Activated CD4-positive, alpha-beta T cell treated with anti-CD3 and anti-CD28 coated beads, Interleukin-2, Interleukin-4, amounts not matched to agents 100 ng/mL and 50 ng/mL, durations not matched to agents 16 hours and 8 hours (primary cell): ENCODE measurements around the gene ZNF184.
"Not testable (repeated sequence)": the region's sequence is repeated elsewhere in the genome, so short reads cannot be mapped to it uniquely, and the experiment has no call there.

Source experiments
- DNase-seq: peaks from one replicate; pipeline ENCODE4 v3.0.0-alpha.2; 2020; ENCODE audit warnings: low spot score

Gene ZNF184

GRCh38 chr6:27424851-27425250 lies 48.1 kb downstream of the ZNF184 start:
- DNase-seq, result not testable (repeated sequence)

GRCh38 chr6:27422651-27423332 lies 50.1 kb downstream of the ZNF184 start:
- no peak for DNase-seq

- no peak for DNase-seq
Observed at GRCh38 chr6:27419363-27419762, 53.5 kb downstream of the ZNF184 start.

GRCh38 chr6:27415898-27416297 lies 57.0 kb downstream of the ZNF184 start:
- DNase-seq, result no peak

DNA sequence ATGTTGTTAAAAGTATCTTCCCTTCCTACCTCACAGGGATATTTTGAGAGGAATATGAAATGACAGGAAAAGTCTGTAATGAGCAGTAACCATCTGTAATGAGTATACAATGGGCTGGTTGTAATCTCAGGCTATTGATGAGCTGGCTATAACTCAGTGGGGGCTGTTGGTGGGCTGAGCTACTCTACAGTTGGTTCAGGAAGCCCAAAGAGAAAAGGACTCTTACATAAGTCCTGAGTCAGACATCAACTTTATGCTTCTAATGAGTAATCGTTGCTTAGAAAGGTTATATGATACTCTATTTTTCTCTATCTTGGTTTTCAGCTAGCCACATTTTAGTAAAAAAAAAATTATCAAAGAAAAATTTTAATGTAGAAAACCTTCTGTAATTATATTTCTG lies 57.9 kb downstream of the ZNF184 start:
- DNase-seq, result no peak

GRCh38 chr6:27414300-27414699 lies 58.6 kb downstream of the ZNF184 start:
- DNase-seq, result no peak

- no peak for DNase-seq
Observed at GRCh38 chr6:27407153-27407814, 65.6 kb downstream of the ZNF184 start.

DNA sequence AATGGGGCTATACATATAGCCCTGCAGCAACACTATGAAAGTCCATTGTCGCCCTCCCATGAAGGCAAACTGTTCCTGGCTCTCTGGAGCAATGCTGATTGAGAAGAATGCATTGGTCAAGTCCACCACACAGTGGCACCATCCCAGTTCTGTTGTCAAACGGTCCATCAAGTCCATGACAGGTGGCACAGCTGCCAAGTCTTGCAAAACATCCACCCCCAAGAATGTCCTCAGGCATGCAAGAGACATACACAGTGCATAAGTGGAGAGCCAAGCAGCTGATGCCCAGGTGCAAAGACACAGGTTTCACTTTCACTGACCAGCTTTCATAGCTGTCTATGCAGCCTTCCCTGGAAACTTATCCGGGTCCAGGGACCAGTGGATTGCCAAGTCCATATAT lies 66.8 kb downstream of the ZNF184 start:
- DNase-seq, result no peak

GRCh38 chr6:27400877-27401642 lies 71.8 kb downstream of the ZNF184 start:
- no peak for DNase-seq
